Measurements from ENCODE around the gene PHF21B. TPM values are rescaled to one million over a fixed set of nuclear protein-coding genes. Genes with fewer than 3 reads are reported as not detected.

PHF21B gene
- total and polyA plus RNA-seq, 2 of the 8 experiments (the other 6 are each of a cell fraction or from before 2014, with no cell fraction given), result 19.3 to 68.1 TPM

DNA sequence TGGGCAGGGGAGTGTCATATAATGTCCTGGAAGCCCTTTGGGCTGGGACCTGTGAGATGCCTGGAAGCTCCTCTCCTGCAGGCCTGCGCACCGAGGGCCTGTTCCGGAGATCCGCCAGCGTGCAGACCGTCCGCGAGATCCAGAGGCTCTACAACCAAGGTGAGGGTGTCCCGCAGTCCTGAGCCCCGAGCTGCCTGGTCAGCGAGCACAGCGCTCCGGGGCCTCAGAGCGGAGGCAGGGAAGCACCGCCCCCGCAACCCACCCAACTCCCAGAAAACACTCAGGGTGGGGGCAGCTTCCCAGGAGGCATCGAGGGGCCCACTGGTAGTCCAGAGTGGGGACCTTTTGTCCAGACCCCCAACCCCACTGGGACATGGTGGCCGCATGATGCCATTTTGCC is 161.9 kb downstream of the PHF21B start:
- Histone ChIP-seq H2AK5ac (ENCODE audit: low read depth, low read length) (no peak overlapping the region), H4K91ac (replicated peaks; ENCODE audit: insufficient read length, low read length) (no peak overlapping the region), H2BK120ac (replicated peaks; ENCODE audit: low read depth, low read length) (no peak overlapping the region), H4K5ac (ENCODE audit: insufficient read length, low read depth, low read length) (no peak overlapping the region), H2BK20ac (ENCODE audit: low read length) (no peak overlapping the region), H3K9ac (replicated peaks in 1 of 4; ENCODE audit: extremely low read depth in 1 of 4, low read depth in 3 of 4, low read length in 3 of 4) (no peak overlapping the region), H3K36me3 (ENCODE audit: control insufficient read depth in 2 of 4, insufficient read depth in 4 of 4, low read length in 3 of 4) (peaks cover 0 to 6% (median 1%) of the 10 kb centered on the region in 4 experiments; a peak in 3 of 8 replicates), H2BK15ac (ENCODE audit: low read length) (no peak overlapping the region), H3K79me1 (ENCODE audit: low read depth, low read length) (no peaks in the 10 kb centered on the region), H4K8ac (ENCODE audit: extremely low read depth, insufficient read depth, low read length) (no peak overlapping the region), H3K9me3 (ENCODE audit: insufficient read depth in 2 of 2, low read depth in 1 of 2, low read length in 1 of 2) (no peaks in the 10 kb centered on the region), H3K23me2 (ENCODE audit: low read depth, low read length) (no peaks in the 10 kb centered on the region; the same call in 1 of the 2 replicates), H3K4me3 (ENCODE audit: extremely low read depth in 1 of 4, insufficient read depth in 2 of 4, low read depth in 3 of 4, low read length in 4 of 4) (no peak overlapping the region), H3K14ac (ENCODE audit: insufficient read length) (no peak overlapping the region), H2BK5ac (ENCODE audit: low read depth, low read length) (no peak overlapping the region), H3K23ac (ENCODE audit: insufficient read length) (no peak overlapping the region), H3K79me2 (ENCODE audit: control insufficient read depth in 1 of 2, insufficient read depth in 2 of 2, low read length in 2 of 2) (no peaks in the 10 kb centered on the region), H3K18ac (ENCODE audit: extremely low read depth, low read length) (no peak overlapping the region), H3K4me2 (ENCODE audit: insufficient read depth in 1 of 2, low read depth in 2 of 2, low read length in 2 of 2) (no peak overlapping the region), H3K4me1 (replicated peaks in 1 of 4; ENCODE audit: control insufficient read depth in 3 of 4, insufficient read depth in 4 of 4, low read length in 3 of 4) (no peaks in the 10 kb centered on the region), H3K56ac (replicated peaks; ENCODE audit: insufficient read length, low read depth, low read length) (no peak overlapping the region), H4K20me1 (replicated peaks in 1 of 2; ENCODE audit: control insufficient read depth in 1 of 2, insufficient read depth in 2 of 2, low read length in 2 of 2) (no peaks in the 10 kb centered on the region), H3K4ac (replicated peaks; ENCODE audit: insufficient read length, low read depth, low read length) (no peak overlapping the region), H3K27me3 (replicated peaks in 1 of 4; ENCODE audit: control insufficient read depth in 3 of 4, extremely low read depth in 1 of 4, insufficient read depth in 3 of 4, low read length in 3 of 4) (no peaks in the 10 kb centered on the region), H3K27ac (ENCODE audit: low read depth, low read length) (no peak overlapping the region), H2AFZ (ENCODE audit: low read length) (no peak overlapping the region), H2BK12ac (ENCODE audit: low read depth, low read length) (no peak overlapping the region)
- WGBS, 2 experiments (ENCODE audit: extremely low coverage in 1 of 2, insufficient coverage in 1 of 2, insufficient read length in 1 of 2, insufficient replicate concordance in 2 of 2, low coverage in 1 of 2, low lambda C conversion rate in 2 of 2, missing lambda C conversion rate in 1 of 2), result 94% methylated on average over 18 of the region's 18 CpGs; no CpG with 5 or more reads in 1 of the 2 experiments
- ChIA-PET POLR2A (ENCODE audit: partially characterized antibody) (interaction anchor here (0.8 to 1.1 kb wide), 2 partner anchors 9 to 15 kb away, joined by 3 to 4 read pairs; no protein-coding TSS in a partner anchor), CTCF (ENCODE audit: partially characterized antibody) (interaction anchor here (0.6 to 2.6 kb wide), 7 partner anchors 11 to 110 kb away, joined by 3 to 12 read pairs (median 3); no protein-coding TSS in a partner anchor)
- no peak for FAIRE-seq
- no peak for DNase-seq (ENCODE audit: low read depth in 1 of 2, low spot score in 2 of 2)
- TF ChIP-seq NANOG (IDR thresholded peaks at IDR 0.05; ENCODE audit: insufficient read depth, low read depth, low read length, poor library complexity, severe bottlenecking) (no peak), GABPA (IDR thresholded peaks at IDR 0.05; ENCODE audit: borderline replicate concordance, insufficient read depth, low read length) (no peak), SIRT6 (IDR thresholded peaks at IDR 0.05; ENCODE audit: low read length) (no peak), RFX5 (IDR thresholded peaks at IDR 0.05; ENCODE audit: borderline replicate concordance, low read depth, low read length) (no peak), NRF1 (IDR thresholded peaks at IDR 0.05; ENCODE audit: low read depth, low read length) (no peak), POLR2A (IDR thresholded peaks at IDR 0.05; ENCODE audit: control extremely low read depth in 1 of 2, low read depth in 2 of 2, low read length in 2 of 2) (no peak), BRCA1 (IDR thresholded peaks at IDR 0.05; ENCODE audit: low read depth, low read length) (no peak), JUN (IDR thresholded peaks at IDR 0.05; ENCODE audit: low read depth, low read length) (no peak), EZH2 (IDR thresholded peaks at IDR 0.05; ENCODE audit: low read depth, low read length, severe bottlenecking) (no peak), FOSL1 (IDR thresholded peaks at IDR 0.05; ENCODE audit: insufficient read depth, low read depth, low read length) (no peak), E2F6 (IDR thresholded peaks at IDR 0.05) (no peak), SP1 (IDR thresholded peaks at IDR 0.05; ENCODE audit: low read depth, low read length) (no peak), CHD1 (IDR thresholded peaks at IDR 0.05; ENCODE audit: low read depth, low read length) (no peak)
- TF ChIP-seq, protein P1, sequence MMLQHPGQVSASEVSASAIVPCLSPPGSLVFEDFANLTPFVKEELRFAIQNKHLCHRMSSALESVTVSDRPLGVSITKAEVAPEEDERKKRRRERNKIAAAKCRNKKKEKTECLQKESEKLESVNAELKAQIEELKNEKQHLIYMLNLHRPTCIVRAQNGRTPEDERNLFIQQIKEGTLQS (IDR thresholded peaks at IDR 0.05; ENCODE audit: insufficient read depth, low read depth, low read length), result no peak

Data from H1 (cell line).